ENCODE data around the gene PTPRM. TPM values are rescaled to one million over a fixed set of nuclear protein-coding genes. Genes with fewer than 3 reads are reported as not detected.

The PTPRM gene
- total RNA-seq, 1 experiment from 2014 or later: 6.2 TPM

DNA sequence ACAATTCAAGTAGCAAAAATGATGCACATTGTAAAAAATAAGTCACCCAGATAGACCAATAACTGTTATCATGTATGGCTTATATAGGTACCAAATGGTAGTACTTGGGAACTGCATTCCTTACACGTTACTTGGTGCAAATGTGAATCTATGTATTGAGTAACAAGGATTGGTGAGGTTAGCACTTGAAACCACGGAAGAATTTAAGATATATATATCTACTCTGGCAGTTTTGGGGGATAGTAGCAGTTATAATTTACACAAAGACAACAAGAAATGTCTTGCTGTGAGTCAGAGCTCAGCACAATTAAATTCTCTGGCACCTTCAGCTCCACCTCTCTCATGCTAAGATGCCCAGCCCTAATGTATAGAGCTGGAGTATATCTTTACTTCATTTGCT is 682.7 kb downstream of the PTPRM start:
- H3K36me3 Mint-ChIP-seq (ENCODE audit: insufficient read depth in 1 of 3, low read depth in 3 of 3): no peaks in the 10 kb centered on the region
- no peak overlapping the region for H3K4ac ChIP-seq (ENCODE audit: low read depth, low read length)
- no peaks in the 10 kb centered on the region for H4K20me1 ChIP-seq (ENCODE audit: control insufficient read depth, insufficient read depth, insufficient read length)
- H3K4me1 Mint-ChIP-seq: peaks cover 49 to 52% of the 10 kb centered on the region in 2 experiments
- peaks cover 8% of the 10 kb centered on the region; the same call in 1 of the 2 replicates for H3K4me1 ChIP-seq (ENCODE audit: insufficient read depth, low read length)
- no peaks in the 10 kb centered on the region for H3K27me3 Mint-ChIP-seq (ENCODE audit: low read depth)
- no peak for DNase-seq
- H2BK12ac ChIP-seq (ENCODE audit: insufficient read length, low read depth, low read length): no peak overlapping the region
- no peak overlapping the region for H2BK15ac ChIP-seq (ENCODE audit: low read depth, low read length)
- H3K9me3 ChIP-seq (ENCODE audit: control insufficient read depth, low read depth, low read length): no peaks in the 10 kb centered on the region
- H3K18ac ChIP-seq (ENCODE audit: insufficient read length, low read depth, low read length): no peak overlapping the region
- H3K23me2 ChIP-seq (ENCODE audit: insufficient read length, low read depth, low read length, poor library complexity, severe bottlenecking): no peaks in the 10 kb centered on the region
- H3K9ac ChIP-seq (ENCODE audit: extremely low read depth, insufficient read length, low read length): no peak overlapping the region
- H3K4me2 ChIP-seq (ENCODE audit: insufficient read depth, insufficient read length, low read length): no peak overlapping the region
- H3K27me3 ChIP-seq (ENCODE audit: insufficient read depth, low read length): no peaks in the 10 kb centered on the region
- H2BK5ac ChIP-seq (ENCODE audit: insufficient read length, low read length): no peak overlapping the region
- no peak overlapping the region for H3K4me3 Mint-ChIP-seq
- H3K23ac ChIP-seq (ENCODE audit: insufficient read length, low read depth, low read length): no peak overlapping the region
- H3K56ac ChIP-seq (ENCODE audit: insufficient read length, low read depth, low read length): no peak overlapping the region
- H3K79me2 ChIP-seq (ENCODE audit: insufficient read depth, low read length): no peaks in the 10 kb centered on the region
- no peak overlapping the region for H2AFZ ChIP-seq (ENCODE audit: low read length)
- no peak overlapping the region for H2BK20ac ChIP-seq (ENCODE audit: low read depth, low read length, poor library complexity, severe bottlenecking)
- no peak overlapping the region for H4K8ac ChIP-seq (replicated peaks; ENCODE audit: insufficient read length, low read depth, low read length)
- no peak overlapping the region for H2AK5ac ChIP-seq (ENCODE audit: insufficient read length, low read length)
- no peak overlapping the region for H3T11ph ChIP-seq (ENCODE audit: low read length)
- H3K27ac ChIP-seq (ENCODE audit: insufficient read length, low read depth, low read length): no peak overlapping the region
- no peak overlapping the region for H2BK120ac ChIP-seq (ENCODE audit: low read depth, low read length, poor library complexity, severe bottlenecking)
- no peaks in the 10 kb centered on the region for H3K79me1 ChIP-seq (ENCODE audit: insufficient read depth, low read depth, low read length, poor library complexity, severe bottlenecking)
- H3K27ac Mint-ChIP-seq: no peak overlapping the region; a peak in 1 of 7 replicates
- H3K14ac ChIP-seq (ENCODE audit: insufficient read depth, low read length): no peak overlapping the region
- no peak overlapping the region for H4K91ac ChIP-seq (ENCODE audit: insufficient read length, low read depth, low read length)
- TF ChIP-seq, protein P1, sequence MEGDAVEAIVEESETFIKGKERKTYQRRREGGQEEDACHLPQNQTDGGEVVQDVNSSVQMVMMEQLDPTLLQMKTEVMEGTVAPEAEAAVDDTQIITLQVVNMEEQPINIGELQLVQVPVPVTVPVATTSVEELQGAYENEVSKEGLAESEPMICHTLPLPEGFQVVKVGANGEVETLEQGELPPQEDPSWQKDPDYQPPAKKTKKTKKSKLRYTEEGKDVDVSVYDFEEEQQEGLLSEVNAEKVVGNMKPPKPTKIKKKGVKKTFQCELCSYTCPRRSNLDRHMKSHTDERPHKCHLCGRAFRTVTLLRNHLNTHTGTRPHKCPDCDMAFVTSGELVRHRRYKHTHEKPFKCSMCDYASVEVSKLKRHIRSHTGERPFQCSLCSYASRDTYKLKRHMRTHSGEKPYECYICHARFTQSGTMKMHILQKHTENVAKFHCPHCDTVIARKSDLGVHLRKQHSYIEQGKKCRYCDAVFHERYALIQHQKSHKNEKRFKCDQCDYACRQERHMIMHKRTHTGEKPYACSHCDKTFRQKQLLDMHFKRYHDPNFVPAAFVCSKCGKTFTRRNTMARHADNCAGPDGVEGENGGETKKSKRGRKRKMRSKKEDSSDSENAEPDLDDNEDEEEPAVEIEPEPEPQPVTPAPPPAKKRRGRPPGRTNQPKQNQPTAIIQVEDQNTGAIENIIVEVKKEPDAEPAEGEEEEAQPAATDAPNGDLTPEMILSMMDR (conservative IDR thresholded peaks at IDR 0.05): no peak
- WGBS (ENCODE audit: extremely low coverage, insufficient read length, low lambda C conversion rate): no CpG with 5 or more reads among the region's 2 CpGs
- no peak overlapping the region for H4K5ac ChIP-seq (ENCODE audit: insufficient read length, low read depth, low read length)
- no peaks in the 10 kb centered on the region for H3K9me3 Mint-ChIP-seq
